Activated T-helper 17 cell treated with anti-CD3 and anti-CD28 coated beads, Interleukin-2, amount 50 U/mL, for 72 hours (primary cell): ENCODE data around the gene OCA2. TPM values are rescaled to one million over a fixed set of nuclear protein-coding genes. Genes with fewer than 3 reads are reported as not detected.

Source experiments
- ATAC-seq: fragments of 150-1000 bp; cut with Tn5 transposase; replicated peaks from 2 replicates; pipeline ENCODE4 v1.10.0; 2021; ENCODE audit warnings: mild to moderate bottlenecking, moderate library complexity
- H3K27ac Mint-ChIP-seq: one replicate; pipeline ENCODE4 v1.8.0; 2022; ENCODE audit warnings: mixed read lengths
- H3K27me3 Mint-ChIP-seq: one replicate; pipeline ENCODE4 v1.8.0; 2022; ENCODE audit warnings: mixed read lengths
- H3K36me3 Mint-ChIP-seq: one replicate; pipeline ENCODE4 v1.8.0; 2022; ENCODE audit warnings: low read depth, mild to moderate bottlenecking, mixed read lengths
- H3K4me1 Mint-ChIP-seq: one replicate; pipeline ENCODE4 v1.8.0; 2022; ENCODE audit warnings: mixed read lengths
- H3K4me3 Mint-ChIP-seq: one replicate; pipeline ENCODE4 v1.8.0; 2022; ENCODE audit warnings: mild to moderate bottlenecking, mixed read lengths
- H3K9me3 Mint-ChIP-seq: one replicate; pipeline ENCODE4 v1.8.0; 2022; ENCODE audit warnings: mixed read lengths
- total RNA-seq, 2 donors: library from RNA; stranded (reverse); gene quantifications; one replicate each; pipeline ENCODE4 v1.2.3, GENCODE V29; 2022

The OCA2 gene
- total RNA-seq, 2 donors from 2014 or later, result not detected

- Mint-ChIP-seq H3K9me3 (peaks cover 5% of the 10 kb centered on the region), H3K4me1 (no peaks in the 10 kb centered on the region), H3K27me3 (peaks cover 35% of the 10 kb centered on the region), H3K4me3 (no peak overlapping the region), H3K36me3 (no peaks in the 10 kb centered on the region), H3K27ac (no peak overlapping the region)
- ATAC-seq, result no peak
Observed at GRCh38 chr15:28044121-28044672, 54.9 kb downstream of the OCA2 start.

GRCh38 chr15:28043691-28044091, 55.4 kb downstream of the OCA2 start:
- peaks cover 5% of the 10 kb centered on the region for H3K9me3 Mint-ChIP-seq
- H3K27me3 Mint-ChIP-seq, result peaks cover 39% of the 10 kb centered on the region
- H3K36me3 Mint-ChIP-seq, result no peaks in the 10 kb centered on the region
- no peak overlapping the region for H3K4me3 Mint-ChIP-seq
- H3K4me1 Mint-ChIP-seq, result no peaks in the 10 kb centered on the region
- ATAC-seq, result no peak
- H3K27ac Mint-ChIP-seq, result no peak overlapping the region

GRCh38 chr15:28037969-28038590, 61.0 kb downstream of the OCA2 start:
- Mint-ChIP-seq H3K27ac (no peak overlapping the region), H3K4me1 (no peaks in the 10 kb centered on the region), H3K4me3 (no peak overlapping the region), H3K27me3 (peaks cover 27% of the 10 kb centered on the region), H3K36me3 (no peaks in the 10 kb centered on the region), H3K9me3 (no peaks in the 10 kb centered on the region)
- no peak for ATAC-seq

GRCh38 chr15:28033443-28033842, 65.7 kb downstream of the OCA2 start:
- no peaks in the 10 kb centered on the region for H3K9me3 Mint-ChIP-seq
- ATAC-seq, result no peak
- H3K4me1 Mint-ChIP-seq, result no peaks in the 10 kb centered on the region
- no peak overlapping the region for H3K4me3 Mint-ChIP-seq
- no peak overlapping the region for H3K27ac Mint-ChIP-seq
- H3K27me3 Mint-ChIP-seq, result peaks cover 14% of the 10 kb centered on the region
- H3K36me3 Mint-ChIP-seq, result no peaks in the 10 kb centered on the region

- Mint-ChIP-seq H3K4me1 (no peaks in the 10 kb centered on the region), H3K27me3 (peaks cover 5% of the 10 kb centered on the region), H3K4me3 (no peak overlapping the region), H3K9me3 (no peaks in the 10 kb centered on the region), H3K27ac (no peak overlapping the region), H3K36me3 (no peaks in the 10 kb centered on the region)
- no peak for ATAC-seq
Observed at GRCh38 chr15:28030801-28031200, 68.3 kb downstream of the OCA2 start.

GRCh38 chr15:28027714-28028076, 71.4 kb downstream of the OCA2 start:
- Mint-ChIP-seq H3K27ac (no peak overlapping the region), H3K4me3 (no peak overlapping the region), H3K36me3 (no peaks in the 10 kb centered on the region), H3K27me3 (peaks cover 5% of the 10 kb centered on the region), H3K9me3 (no peaks in the 10 kb centered on the region), H3K4me1 (no peaks in the 10 kb centered on the region)
- ATAC-seq, result no peak

GRCh38 chr15:28026764-28027713, 72.1 kb downstream of the OCA2 start:
- Mint-ChIP-seq H3K27ac (no peak overlapping the region), H3K4me1 (no peaks in the 10 kb centered on the region)

GRCh38 chr15:28026221-28026620, 72.9 kb downstream of the OCA2 start:
- no peak overlapping the region for H3K27ac Mint-ChIP-seq
- no peaks in the 10 kb centered on the region for H3K27me3 Mint-ChIP-seq
- H3K36me3 Mint-ChIP-seq, result no peaks in the 10 kb centered on the region
- no peaks in the 10 kb centered on the region for H3K9me3 Mint-ChIP-seq
- ATAC-seq, result no peak
- no peaks in the 10 kb centered on the region for H3K4me1 Mint-ChIP-seq
- H3K4me3 Mint-ChIP-seq, result no peak overlapping the region

More at GRCh38 chr15:28026764-28027713, 72.1 kb downstream of the OCA2 start:
- ATAC-seq, result no peak
- no peak overlapping the region for H3K4me3 Mint-ChIP-seq
- H3K36me3 Mint-ChIP-seq, result no peaks in the 10 kb centered on the region
- no peaks in the 10 kb centered on the region for H3K9me3 Mint-ChIP-seq
- H3K27me3 Mint-ChIP-seq, result peaks cover 5% of the 10 kb centered on the region

- ATAC-seq, result no peak
- no peaks in the 10 kb centered on the region for H3K4me1 Mint-ChIP-seq
Observed at GRCh38 chr15:28025413-28025812, 73.7 kb downstream of the OCA2 start.

GRCh38 chr15:28024889-28025250, 74.2 kb downstream of the OCA2 start:
- no peak overlapping the region for H3K4me3 Mint-ChIP-seq
- no peaks in the 10 kb centered on the region for H3K4me1 Mint-ChIP-seq
- ATAC-seq, result no peak
- no peaks in the 10 kb centered on the region for H3K36me3 Mint-ChIP-seq
- no peaks in the 10 kb centered on the region for H3K27me3 Mint-ChIP-seq
- no peak overlapping the region for H3K27ac Mint-ChIP-seq
- H3K9me3 Mint-ChIP-seq, result no peaks in the 10 kb centered on the region

More at GRCh38 chr15:28025413-28025812, 73.7 kb downstream of the OCA2 start:
- no peak overlapping the region for H3K4me3 Mint-ChIP-seq
- no peaks in the 10 kb centered on the region for H3K9me3 Mint-ChIP-seq
- H3K36me3 Mint-ChIP-seq, result no peaks in the 10 kb centered on the region
- no peaks in the 10 kb centered on the region for H3K27me3 Mint-ChIP-seq
- no peak overlapping the region for H3K27ac Mint-ChIP-seq

- Mint-ChIP-seq H3K27me3 (no peaks in the 10 kb centered on the region), H3K36me3 (no peaks in the 10 kb centered on the region), H3K4me3 (no peak overlapping the region), H3K9me3 (no peaks in the 10 kb centered on the region), H3K4me1 (no peaks in the 10 kb centered on the region), H3K27ac (no peak overlapping the region)
- no peak for ATAC-seq
Observed at GRCh38 chr15:28023933-28024888, 74.9 kb downstream of the OCA2 start.

- H3K9me3 Mint-ChIP-seq, result no peaks in the 10 kb centered on the region
- H3K27me3 Mint-ChIP-seq, result peaks cover 3% of the 10 kb centered on the region
- H3K27ac Mint-ChIP-seq, result no peak overlapping the region
- no peak for ATAC-seq
- no peaks in the 10 kb centered on the region for H3K36me3 Mint-ChIP-seq
- H3K4me3 Mint-ChIP-seq, result no peak overlapping the region
- no peaks in the 10 kb centered on the region for H3K4me1 Mint-ChIP-seq
Observed at GRCh38 chr15:28023422-28023821, 75.7 kb downstream of the OCA2 start.

GRCh38 chr15:28022961-28023360, 76.2 kb downstream of the OCA2 start:
- no peak for ATAC-seq
- Mint-ChIP-seq H3K27me3 (peaks cover 4% of the 10 kb centered on the region), H3K4me3 (no peak overlapping the region), H3K9me3 (no peaks in the 10 kb centered on the region), H3K27ac (no peak overlapping the region), H3K36me3 (no peaks in the 10 kb centered on the region), H3K4me1 (no peaks in the 10 kb centered on the region)

GRCh38 chr15:28022181-28022580, 76.9 kb downstream of the OCA2 start:
- Mint-ChIP-seq H3K9me3 (no peaks in the 10 kb centered on the region), H3K4me1 (no peaks in the 10 kb centered on the region), H3K27ac (no peak overlapping the region), H3K4me3 (no peak overlapping the region), H3K27me3 (peaks cover 4% of the 10 kb centered on the region), H3K36me3 (no peaks in the 10 kb centered on the region)
- no peak for ATAC-seq
